ENCODE measurements around the gene CAPN9.
"Not testable (repeated sequence)": the region's sequence is repeated elsewhere in the genome, so short reads cannot be mapped to it uniquely, and the experiment has no call there.

The CAPN9 gene

DNA sequence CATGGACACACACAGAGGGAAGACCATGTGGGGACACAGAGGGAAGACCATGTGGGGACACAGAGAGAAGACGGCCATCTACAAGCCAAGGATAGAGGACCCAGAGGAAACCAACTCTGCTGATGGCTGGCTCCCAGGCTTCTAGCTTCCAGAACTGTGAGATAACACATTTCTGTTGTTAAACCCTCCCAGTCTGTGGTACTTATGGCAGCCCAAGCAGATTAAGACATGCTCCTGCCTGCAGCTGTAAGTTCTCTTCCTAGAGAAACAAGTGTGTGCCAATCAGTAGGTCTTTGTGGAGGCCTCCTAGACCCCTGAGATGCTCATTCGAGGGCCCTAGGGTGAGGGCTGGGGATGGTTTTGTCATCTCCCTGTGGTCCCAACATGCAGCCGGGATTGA lies 35.9 kb upstream of the CAPN9 start:
- DNase-seq, result no peak

DNA sequence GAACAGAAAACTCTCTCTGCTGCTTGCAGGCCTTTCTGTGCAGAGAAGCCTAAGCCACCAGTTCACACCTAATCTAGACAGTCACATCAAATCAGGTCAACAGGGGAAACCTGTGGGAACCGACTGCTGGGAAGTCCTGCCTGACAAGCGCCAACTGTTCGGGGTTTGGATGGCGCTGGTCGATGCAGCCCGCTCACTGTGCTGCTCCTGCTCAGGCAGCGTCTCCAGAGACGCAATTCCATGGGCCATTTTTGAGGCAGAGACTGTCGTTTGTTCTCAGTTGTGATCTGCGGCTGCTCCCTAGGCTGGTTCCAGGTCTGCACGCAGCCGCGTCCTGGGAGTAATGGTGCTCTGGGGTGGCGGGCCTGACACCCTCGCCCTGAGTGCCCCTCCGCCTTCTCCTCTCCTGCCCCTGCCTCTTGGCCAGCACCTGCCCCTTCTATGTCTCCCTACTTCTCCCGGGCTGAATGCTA lies 34.7 kb upstream of the CAPN9 start:
- no peak for DNase-seq

GRCh38 chr1:230713138-230713537 lies 34.0 kb upstream of the CAPN9 start:
- no peak for DNase-seq

DNA sequence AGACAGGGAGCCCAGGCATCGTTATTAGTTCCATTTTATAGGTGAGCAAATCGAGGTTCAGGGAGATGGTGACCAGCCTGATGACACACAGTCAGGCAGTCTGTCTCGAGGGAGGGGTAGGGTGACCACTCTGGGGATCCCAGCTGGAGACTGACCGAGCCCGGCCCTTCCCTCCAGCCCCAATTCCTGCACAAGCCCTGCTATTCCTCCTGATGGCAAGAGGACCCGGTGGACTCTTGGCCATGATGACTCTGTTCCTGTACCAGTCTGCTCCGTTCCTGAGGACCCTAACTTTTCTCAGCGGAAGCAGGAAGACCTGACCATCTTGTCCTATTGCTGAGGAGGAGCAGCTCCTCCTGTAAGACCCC lies 33.7 kb upstream of the CAPN9 start:
- no peak for DNase-seq

DNA sequence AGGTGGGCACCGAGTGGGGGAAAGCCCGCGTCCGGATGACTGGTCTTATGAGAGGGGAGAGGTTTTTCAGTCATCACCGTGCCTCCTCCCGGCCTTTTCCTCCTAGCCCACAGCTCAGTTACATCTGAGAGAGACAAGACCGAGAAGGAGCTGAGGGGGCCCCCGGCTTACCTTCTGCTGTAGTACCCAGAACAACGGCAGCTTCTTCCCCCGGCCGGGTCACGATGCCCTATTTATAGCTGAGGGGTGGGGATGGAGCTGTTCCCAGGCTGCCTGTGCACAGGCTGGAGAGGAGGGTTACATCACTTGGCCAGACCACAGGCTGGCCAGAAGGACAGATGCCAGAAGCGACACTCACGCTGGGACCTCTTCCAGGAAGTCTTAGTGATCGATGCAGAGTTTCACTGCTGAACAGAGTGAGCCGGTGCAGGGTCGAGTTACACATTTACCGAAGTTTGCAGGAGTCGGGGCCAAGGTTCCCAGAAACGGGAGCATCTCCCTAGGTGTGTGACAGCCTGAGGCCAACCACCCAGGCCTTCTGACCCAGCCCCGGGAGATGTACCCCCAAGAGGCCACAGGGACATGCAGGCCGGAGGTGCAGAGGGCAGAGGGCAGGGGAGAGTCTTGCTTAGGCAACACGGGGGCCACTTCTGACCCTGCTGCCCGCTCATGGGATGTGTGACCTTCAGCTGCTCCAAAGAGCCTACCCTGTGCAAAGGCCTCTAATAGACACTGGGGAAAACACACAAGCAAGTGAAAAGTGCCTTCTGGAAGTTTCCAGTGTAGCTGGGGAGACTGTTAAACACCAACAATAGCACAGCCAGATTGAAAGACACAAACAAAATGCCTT lies 33.0 kb upstream of the CAPN9 start, which contains the start of gene AGT:
AGT (minus strand) TSS at position 208 of the 850 bp plus-strand sequence. CDS start 3,299 bp downstream, outside the sequence.
- peak; percentile 24 for DNase-seq

DNA sequence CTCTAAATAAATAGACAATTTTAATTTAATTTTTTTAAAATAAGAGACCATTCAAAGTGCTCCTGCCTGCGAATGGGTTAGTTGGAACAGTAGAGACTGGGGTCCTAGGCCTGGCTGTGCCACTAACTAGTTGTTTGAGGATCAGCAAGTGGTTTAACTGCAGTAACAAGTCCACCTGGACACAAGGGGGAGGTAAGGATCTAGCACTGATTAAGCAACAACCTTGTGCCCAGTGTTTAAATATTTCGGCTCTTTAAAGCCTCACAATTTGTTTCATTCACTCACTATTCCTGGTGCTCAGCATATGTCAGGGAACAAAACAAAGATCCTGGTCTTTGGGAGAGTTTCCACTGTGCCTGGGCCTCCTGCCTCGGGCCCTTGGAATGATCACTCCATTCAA lies 31.7 kb upstream of the CAPN9 start:
- DNase-seq, result no peak

GRCh38 chr1:230716453-230716852 lies 30.7 kb upstream of the CAPN9 start:
- not testable (repeated sequence) for DNase-seq

DNA sequence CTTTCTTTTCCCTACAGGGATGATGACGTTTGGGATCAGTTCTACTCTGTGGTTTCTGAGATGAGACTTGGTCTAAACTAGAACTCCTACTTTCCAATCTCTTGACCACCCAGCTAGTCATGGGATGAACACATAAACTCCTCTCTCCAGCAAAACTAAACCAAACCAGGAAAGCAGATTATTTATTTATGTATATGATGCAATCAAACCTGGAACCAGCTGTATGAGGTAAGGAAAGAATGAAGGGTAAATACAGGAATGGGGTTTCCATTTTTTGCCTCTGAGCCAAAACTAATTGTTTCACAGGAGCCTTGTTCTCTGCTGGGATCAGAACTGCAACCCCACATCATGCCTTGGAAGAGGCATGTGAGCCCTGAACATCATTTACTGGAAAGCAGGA lies 29.9 kb upstream of the CAPN9 start:
- DNase-seq, result no peak

DNA sequence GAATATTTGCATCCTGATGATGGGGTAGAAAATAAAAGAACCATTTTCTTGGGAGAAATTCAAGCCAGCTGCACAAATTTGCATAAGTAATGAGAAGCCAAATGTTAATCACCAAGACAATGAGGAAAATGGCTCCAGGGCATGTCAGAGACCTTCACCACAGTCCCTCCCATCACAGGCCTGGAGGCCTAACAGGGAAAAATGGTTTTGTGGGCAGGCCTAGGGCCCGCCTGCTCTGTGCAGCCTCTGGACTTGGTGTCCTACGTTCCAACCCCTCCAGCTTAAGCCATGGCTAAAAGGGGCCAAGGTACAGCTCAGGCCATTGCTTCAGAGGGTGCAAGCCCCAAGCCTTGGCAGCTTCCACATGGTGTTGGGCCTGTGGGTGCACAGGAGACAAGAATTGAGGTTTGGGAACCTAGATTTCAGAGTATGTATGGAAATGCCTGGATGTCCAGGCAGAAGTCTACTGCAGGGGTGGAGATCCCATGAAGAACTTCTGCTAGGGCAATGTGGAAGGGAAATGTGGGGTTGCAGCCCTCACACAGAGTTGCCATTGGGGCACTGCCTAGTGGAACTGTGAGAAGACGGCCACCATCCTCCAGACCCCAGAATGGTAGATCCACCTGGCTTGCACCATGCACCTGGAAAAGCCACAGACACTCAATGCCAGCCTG lies 25.2 kb upstream of the CAPN9 start:
- DNase-seq, result not testable (repeated sequence)

DNA sequence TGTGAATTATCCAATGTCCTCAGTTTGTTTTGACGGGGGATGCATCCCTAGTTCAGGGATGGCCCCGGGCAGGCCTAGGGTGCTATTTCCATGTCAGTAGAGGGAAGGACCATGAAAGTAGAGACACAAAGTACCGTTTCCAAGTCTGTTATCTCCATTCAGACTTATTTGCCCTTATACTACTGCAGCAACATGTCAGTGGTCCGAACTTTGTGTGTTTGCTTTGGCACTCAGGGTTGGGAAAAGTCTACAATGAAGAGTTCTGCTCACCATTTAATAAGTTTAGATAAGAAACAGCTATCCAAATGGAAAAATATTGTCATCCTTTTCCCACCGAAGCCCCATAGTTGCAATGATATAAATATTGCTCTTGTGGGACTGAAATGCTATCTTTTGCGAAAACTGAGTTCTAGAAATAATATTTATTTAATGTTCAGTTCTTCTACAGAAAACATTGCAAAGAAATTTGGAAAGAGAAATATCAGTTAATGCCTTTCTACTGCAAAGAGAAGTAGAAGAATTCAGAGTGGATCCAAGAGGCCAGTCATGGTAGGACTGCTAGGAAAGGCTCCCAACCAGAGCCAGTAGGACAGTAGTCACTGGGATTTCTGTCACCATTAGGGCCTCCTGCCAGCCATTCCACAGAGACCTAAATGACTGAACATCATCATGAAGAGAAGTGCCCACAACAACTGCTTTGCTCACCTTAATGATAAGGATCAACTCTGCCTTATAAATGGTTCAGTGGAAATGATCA lies 21.8 kb upstream of the CAPN9 start:
- DNase-seq, result no peak

GRCh38 chr1:230728710-230729392 lies 18.3 kb upstream of the CAPN9 start:
- DNase-seq, result no peak

DNA sequence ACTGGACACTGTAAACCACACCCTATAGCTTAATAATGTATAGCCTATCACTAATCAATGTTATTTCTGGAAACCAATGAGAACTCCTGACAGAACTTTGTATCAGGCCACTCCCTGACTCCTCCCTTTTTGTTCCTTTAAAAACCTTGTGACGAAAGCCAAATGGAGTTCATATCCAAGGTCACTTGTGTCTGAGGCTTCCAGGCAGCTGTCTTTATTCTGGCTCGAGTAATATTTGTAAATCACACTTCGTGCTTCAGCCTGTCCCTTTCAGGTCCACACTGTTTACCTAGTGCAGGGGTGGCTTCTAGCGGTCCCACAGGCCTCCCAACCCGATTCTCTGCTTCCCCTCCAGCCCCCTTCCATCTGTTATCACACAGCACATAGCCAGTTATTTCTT lies 16.2 kb upstream of the CAPN9 start:
- peak; percentile 43 for DNase-seq

- peak; percentile 94 for DNase-seq
Measured at GRCh38 chr1:230735447-230735846, 11.7 kb upstream of the CAPN9 start.

GRCh38 chr1:230737622-230738262 lies 9.4 kb upstream of the CAPN9 start:
- DNase-seq, result no peak

GRCh38 chr1:230739564-230740290 lies 7.5 kb upstream of the CAPN9 start:
- DNase-seq, result no peak

- peak; percentile 46 for DNase-seq
Measured at GRCh38 chr1:230743899-230744298, 3.3 kb upstream of the CAPN9 start.

- DNase-seq, result peak; percentile 30
Measured at GRCh38 chr1:230744382-230744781, 2.8 kb upstream of the CAPN9 start.

- DNase-seq, result peak; percentile 91
Measured at GRCh38 chr1:230745071-230745470, 2.1 kb upstream of the CAPN9 start.

DNA sequence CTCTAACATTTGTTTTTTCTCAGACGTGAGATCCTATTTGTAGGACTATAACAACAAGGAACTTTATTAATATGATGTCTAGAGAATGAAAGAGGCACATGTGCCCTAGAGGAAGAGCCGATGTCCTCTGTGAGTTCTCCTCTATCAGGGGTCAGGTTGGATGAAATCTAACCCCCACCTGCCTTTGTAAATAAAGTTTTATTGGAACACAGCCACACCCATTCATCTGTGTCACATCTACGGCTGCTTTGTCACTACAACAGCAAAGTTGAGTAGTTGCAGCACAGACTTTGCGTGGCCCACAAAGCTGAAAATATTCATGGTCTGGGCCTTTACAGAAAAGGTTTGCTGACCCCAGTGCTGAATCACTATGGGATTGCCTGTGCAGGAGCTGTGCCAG lies 571 bp upstream of the CAPN9 start:
- no peak for DNase-seq

DNA sequence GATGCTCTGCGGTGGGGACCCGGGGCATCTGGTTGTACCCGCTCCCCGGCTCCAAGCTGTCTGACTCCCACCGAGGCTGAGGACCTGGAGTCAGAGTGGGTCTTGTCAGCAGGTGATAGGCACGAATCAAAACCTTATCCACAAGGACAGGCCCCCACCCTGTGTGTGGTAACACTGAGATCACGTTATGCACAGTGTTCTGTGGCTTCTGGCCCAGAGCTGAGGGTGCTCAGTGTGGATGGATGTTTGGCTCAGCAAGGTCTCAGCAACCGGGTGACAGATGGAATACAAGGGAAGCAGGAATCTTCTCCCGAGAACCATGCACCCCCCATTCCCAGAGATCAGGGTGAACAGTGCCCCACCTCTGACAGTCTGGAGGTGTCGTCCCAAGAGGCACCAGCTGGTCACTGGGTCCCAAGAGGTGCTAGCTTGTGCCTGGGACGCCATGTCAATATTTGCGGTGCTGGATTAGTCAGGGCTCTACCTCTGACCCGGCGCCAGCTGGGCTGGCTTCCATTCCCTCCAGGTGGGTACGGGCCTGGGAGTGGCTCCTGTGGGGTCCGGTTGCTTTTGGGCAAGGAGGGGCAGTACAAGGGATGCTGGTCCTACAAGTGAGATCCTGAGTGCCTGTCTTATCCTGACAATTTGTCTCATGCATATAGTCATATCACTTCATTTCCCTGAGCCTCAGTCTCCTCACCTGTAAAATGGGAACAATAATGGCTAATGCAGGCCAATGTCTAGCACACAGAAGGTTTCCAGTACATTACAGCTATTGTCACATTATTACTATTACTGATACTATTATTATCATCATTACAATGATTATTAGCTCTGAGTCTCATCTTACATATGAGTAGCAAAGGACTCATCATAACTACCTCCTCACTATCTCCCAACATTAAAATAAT lies 957 bp downstream of the CAPN9 start:
- peak; percentile 78 for DNase-seq
